HG02973 (cell line): ENCODE data around the gene CAPN15.

Source experiments
- ATAC-seq: cut with Tn5 transposase; IDR thresholded peaks from one replicate; pipeline ENCODE4 v1.9.1; 2021; ENCODE audit warnings: moderate library complexity; ENCODE audit not compliant: unreplicated experiment

CAPN15 gene

DNA sequence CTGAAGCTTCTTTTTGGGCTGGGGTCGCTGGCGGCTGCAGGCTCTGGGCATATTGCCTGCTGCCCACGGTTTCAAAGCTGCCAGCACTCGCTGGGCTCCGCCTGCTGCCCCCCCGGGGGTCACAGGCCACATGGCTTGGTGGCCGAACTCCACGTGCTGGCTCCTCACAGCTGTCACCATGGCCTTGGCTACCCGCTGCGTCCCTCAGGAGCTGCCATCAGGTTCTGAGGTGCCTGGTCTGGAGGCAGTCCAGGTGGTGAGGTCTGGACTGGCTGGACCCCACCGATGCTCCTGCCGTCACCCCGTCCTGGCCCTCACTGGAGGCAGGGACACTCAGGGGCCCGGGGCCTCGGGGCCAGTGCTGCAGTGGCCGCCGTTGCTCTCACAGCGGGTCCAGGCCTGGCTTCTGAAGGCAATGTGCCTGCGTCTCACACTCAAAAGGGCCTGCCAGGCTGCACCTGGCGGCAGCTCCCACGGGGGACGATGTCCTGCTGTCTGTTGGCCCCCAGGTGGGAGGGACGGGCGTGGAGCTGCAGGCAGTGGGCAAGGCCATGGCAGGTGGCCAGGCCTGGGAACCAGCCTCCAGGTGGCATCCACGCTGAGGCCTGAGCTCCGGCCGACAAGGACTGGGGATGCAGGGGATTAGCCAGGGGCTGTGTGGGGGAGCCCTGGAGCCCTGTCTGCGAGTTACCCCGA is 13.3 kb downstream of the CAPN15 start:
- ATAC-seq, result no peak

GRCh38 chr16:543301-544164 is 16.0 kb downstream of the CAPN15 start:
- no peak for ATAC-seq

DNA sequence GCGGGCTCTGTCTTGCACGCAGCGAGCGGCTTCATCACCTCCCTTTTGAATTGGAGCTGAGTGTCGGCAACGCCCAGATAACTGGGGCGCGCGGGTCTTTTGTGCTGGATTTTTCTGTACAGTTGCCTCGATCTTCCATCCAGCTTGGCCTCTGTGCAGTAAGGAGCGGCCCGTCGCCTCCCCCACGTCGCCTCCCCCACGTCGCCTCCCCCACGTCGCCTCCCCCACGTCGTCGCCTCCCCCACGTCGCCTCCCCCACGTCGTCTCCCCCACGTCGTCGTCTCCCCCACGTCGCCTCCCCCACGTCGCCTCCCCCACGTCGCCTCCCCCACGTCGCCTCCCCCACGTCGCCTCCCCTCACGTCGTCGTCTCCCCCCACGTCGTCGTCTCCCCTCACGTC is 17.0 kb downstream of the CAPN15 start:
- ATAC-seq, result no peak

DNA sequence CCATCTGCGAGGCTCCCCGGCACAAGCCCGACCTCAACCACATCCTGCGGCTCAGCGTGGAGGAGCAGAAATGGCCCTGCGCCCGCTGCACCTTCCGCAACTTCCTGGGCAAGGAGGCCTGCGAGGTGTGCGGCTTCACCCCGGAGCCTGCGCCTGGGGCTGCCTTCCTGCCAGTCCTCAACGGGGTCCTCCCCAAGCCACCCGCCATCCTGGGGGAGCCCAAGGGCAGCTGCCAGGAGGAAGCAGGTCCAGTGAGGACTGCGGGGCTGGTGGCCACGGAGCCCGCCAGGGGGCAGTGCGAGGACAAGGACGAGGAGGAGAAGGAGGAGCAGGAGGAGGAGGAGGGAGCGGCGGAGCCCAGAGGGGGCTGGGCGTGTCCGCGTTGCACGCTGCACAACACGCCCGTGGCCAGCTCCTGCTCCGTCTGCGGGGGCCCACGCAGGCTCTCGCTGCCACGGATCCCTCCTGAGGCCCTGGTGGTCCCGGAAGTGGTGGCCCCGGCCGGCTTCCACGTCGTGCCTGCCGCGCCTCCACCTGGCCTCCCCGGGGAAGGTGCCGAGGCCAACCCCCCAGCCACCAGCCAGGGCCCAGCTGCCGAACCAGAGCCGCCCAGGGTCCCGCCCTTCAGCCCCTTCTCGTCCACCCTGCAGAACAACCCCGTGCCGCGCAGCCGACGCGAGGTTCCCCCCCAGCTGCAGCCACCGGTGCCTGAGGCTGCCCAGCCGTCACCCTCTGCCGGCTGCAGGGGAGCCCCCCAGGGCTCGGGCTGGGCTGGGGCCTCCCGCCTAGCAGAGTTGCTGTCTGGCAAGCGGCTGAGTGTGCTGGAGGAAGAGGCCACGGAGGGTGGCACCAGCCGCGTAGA is 19.6 kb downstream of the CAPN15 start:
- ATAC-seq, result no peak

DNA sequence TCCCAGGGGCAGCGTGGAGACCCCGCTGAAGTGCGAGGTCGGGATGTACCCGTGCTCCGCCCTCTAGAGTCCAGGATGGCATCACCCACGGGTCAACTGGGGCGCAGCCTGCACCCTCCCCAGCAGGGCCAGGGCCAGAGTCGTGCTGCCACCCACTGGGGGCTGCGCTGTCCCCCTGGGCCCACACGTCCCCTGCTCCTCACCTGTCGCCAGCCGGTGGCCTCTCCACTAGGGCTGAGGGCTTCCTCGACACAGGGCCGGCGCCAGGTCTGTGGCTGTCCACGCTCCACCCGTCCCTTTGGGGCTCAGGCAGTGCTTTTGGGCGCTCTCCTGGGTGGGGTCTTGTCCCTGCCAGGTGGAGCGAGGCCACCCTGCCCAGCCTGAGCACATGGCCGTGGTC is 21.1 kb downstream of the CAPN15 start:
- ATAC-seq, result no peak

DNA sequence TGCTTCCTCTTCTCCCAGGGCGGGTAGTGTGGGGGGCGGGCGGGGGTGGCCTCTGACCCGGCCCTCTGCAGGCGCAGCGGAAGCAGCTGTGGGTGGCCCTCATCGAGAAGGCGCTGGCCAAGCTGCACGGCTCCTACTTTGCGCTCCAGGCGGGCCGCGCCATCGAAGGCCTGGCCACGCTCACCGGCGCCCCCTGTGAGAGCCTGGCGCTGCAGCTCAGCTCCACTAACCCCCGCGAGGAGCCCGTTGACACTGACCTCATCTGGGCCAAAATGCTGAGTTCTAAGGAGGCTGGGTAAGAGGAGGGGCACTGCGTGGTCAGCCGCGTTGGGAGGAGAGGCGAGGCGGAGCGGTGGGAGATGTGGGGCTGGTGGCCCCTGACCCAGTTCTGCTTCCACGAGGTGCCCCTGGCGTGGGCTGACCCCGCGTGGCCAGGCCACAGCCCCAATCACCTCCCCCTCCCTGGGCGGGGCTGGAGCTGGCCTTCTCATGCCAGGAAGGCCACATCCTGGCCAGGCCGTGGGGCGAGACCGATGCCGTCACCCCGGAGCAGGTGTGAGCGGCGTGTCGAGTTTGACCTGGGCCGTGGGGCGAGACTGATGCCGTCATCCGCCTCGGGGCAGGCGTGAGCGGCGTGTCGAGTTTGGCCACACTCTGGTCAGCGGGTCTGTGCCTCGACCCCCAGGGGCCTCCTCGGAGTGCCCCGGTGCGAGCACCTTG is 22.2 kb downstream of the CAPN15 start:
- no peak for ATAC-seq

GRCh38 chr16:551210-551609 is 23.7 kb downstream of the CAPN15 start:
- no peak for ATAC-seq

GRCh38 chr16:552171-552570 is 24.7 kb downstream of the CAPN15 start:
- no peak for ATAC-seq

GRCh38 chr16:553601-554296 is 26.2 kb downstream of the CAPN15 start:
- ATAC-seq, result no peak

DNA sequence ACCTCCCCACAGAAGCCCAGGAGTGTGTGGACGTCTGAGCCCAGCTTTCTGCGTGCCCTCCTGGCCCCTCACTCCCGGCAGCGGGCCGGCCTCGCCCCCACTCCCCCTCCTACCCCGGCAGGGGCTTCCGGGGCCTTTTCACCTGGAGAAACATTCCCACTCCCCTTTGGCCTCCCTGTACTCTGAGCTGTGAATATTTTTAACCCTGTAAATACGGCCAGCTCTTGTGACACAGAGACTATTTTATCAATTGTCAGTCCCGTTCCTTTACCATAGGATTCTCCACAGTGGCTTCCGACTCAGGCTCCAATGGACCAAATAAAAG is 26.7 kb downstream of the CAPN15 start:
- no peak for ATAC-seq

- no peak for ATAC-seq
These were observed 27.3 kb downstream of the CAPN15 start for GRCh38 chr16:554640-555365.

- ATAC-seq, result no peak
These were observed 28.3 kb downstream of the CAPN15 start for GRCh38 chr16:555528-556473.

DNA sequence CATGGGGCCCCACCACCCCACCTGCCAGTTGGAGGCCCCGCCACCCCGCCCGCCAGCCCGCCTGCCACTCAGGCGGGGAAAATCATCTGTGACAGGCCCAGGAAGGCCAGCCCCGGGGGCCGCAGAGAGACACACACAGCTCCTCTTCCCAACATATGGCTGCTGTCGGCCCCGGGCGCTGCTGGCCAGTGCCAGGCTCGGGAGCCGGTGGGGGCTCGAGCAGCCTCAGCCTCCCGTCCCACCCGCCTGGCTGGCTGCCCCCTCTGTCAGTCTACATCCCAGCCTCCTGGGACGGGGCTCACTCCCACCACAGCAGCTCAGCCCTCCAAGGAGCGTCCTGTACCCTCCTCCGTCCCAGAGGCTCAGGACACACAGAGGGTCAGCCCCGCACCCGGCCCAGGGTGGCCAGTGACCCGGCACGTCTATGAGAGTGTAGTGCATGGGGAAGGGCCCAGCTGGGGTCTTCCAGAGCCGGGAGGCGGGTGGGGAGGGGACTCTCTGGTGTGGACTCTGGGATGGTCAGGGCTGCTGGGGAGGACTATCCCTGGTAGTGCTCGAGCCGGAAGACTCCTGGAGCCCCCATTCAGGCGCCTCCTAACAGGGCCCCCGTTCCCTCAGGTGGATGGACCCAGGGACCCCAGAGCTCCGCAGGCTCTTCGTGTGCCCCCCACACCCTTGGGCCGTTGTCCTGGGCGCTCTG is 29.1 kb downstream of the CAPN15 start:
- no peak for ATAC-seq

DNA sequence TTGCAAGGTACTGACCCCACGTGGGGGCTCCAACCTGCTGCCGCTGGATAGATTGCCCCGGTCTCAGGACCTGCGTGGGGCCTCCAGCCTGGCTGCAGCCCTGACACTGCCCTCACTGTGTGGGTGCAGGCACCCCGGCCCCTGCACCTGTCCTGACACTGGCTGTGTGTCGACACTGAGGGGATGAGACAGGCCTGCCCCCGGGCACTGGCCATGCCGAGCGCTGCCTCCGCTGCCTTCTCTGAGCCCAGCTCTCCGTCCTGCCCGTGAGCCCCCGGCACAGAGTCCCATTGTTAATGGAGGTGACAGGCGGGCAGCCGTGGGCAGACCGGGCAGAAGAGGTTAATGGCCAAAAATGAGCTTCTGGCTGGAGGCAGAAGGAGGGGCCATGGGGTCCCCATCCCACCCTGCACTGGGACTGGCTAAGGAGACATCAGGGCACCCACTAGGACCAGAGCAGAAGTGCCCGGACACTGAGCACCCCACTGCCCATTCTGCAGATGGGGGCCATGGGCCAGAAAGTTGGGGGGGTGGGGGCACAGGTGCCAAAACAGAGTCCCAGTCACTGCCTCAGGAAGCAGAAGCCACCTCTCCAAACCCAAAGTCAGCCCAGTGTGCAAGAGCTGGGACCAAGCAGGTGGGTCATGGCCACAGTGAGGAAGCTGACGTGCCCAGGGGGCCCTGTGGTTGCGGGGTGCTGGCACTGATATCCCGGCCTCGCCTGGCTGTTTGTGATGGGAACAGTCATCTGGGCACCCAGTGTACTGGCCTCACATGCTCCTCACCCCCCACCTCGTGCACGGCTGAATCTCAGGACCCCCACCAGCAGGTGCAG is 30.2 kb downstream of the CAPN15 start:
- ATAC-seq, result no peak

DNA sequence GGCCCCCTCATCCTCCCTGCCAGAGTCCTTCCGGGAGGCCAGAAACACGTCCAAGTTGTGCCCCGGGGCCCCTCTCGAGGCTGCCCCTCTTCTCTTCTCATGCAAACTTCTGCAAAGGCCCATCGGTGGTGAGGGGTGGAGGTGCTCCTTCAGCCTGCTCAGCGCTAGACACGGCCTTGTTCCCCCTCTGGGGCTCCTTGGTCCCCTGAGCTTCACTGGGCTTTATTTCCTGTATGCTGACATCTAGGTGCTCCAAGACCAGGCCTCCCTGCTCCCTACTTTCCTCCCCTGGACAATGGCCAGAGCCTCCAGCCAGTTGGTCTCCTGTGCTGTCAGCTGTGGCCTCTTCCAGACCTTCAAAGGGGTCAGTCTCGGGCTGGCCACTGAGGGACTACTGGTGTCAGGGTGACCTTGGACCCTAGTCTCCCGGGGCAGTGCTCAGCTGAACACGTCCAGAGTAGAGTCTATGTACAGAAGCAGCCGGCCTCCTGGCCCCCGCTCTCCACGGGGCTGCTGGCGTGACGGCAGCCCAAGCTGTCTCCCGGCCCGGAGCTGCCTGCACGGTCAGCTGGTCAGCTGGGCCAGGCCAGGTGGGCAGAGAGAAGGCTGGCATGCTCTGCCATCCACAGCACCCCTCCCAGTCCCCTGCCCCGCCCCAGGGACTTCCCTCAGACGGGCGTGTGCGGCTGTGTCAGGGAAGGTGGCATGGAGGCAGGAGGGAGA is 30.9 kb downstream of the CAPN15 start:
- no peak for ATAC-seq

GRCh38 chr16:559021-559380 is 31.5 kb downstream of the CAPN15 start:
- no peak for ATAC-seq
